Measurements from ENCODE around the gene TTC39C. TPM values are rescaled to one million over a fixed set of nuclear protein-coding genes. Genes with fewer than 3 reads are reported as not detected.

The TTC39C gene
- total RNA-seq, 1 experiment from 2014 or later, result 14.8 TPM

DNA sequence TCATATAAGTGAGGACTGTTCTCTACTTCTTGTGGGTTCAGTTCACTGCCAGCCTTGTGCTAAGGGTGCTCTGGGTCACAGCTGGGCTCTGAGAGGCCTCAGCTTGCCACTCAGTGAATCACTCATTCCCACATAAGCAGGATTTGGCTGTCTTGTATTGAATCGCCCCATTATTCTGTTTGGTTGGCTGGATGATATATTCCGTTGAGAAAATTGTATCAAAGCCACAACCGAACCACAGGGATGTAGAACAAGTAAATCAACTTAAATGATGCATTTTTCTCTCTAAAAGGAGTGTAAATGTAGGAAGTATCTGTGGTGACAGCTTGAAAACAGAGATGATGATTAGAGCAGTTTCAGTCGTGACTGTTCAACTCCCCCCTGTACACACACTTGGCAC is 39.6 kb downstream of the TTC39C start:
- Histone ChIP-seq H3K9me3 (ENCODE audit: control insufficient read depth, insufficient read depth, low read depth, low read length) (no peaks in the 10 kb centered on the region), H3K4me3 (ENCODE audit: low read depth in 2 of 2, low read length in 2 of 2) (no peak overlapping the region), H3K4me1 (ENCODE audit: control insufficient read depth, insufficient read depth, low read length) (peaks cover 14% of the 10 kb centered on the region), H3K27ac (ENCODE audit: low read length) (no peak overlapping the region), H3K36me3 (ENCODE audit: control insufficient read depth, insufficient read depth, low read length) (no peaks in the 10 kb centered on the region), H3K27me3 (ENCODE audit: control insufficient read depth, insufficient read depth, low read length) (no peaks in the 10 kb centered on the region)
- intact Hi-C loops (cut with micrococcal nuclease; ENCODE audit: unreplicated experiment), result no loop called here
- in situ Hi-C loops (cut with HindIII; ENCODE audit: low pct_unique_long_range_greater_than_20kb, low sequenced_read_pairs), result no loop called here
- TF ChIP-seq, protein P1, sequence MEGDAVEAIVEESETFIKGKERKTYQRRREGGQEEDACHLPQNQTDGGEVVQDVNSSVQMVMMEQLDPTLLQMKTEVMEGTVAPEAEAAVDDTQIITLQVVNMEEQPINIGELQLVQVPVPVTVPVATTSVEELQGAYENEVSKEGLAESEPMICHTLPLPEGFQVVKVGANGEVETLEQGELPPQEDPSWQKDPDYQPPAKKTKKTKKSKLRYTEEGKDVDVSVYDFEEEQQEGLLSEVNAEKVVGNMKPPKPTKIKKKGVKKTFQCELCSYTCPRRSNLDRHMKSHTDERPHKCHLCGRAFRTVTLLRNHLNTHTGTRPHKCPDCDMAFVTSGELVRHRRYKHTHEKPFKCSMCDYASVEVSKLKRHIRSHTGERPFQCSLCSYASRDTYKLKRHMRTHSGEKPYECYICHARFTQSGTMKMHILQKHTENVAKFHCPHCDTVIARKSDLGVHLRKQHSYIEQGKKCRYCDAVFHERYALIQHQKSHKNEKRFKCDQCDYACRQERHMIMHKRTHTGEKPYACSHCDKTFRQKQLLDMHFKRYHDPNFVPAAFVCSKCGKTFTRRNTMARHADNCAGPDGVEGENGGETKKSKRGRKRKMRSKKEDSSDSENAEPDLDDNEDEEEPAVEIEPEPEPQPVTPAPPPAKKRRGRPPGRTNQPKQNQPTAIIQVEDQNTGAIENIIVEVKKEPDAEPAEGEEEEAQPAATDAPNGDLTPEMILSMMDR (IDR thresholded peaks at IDR 0.05), result no peak
- TF ChIP-seq, protein P2, sequence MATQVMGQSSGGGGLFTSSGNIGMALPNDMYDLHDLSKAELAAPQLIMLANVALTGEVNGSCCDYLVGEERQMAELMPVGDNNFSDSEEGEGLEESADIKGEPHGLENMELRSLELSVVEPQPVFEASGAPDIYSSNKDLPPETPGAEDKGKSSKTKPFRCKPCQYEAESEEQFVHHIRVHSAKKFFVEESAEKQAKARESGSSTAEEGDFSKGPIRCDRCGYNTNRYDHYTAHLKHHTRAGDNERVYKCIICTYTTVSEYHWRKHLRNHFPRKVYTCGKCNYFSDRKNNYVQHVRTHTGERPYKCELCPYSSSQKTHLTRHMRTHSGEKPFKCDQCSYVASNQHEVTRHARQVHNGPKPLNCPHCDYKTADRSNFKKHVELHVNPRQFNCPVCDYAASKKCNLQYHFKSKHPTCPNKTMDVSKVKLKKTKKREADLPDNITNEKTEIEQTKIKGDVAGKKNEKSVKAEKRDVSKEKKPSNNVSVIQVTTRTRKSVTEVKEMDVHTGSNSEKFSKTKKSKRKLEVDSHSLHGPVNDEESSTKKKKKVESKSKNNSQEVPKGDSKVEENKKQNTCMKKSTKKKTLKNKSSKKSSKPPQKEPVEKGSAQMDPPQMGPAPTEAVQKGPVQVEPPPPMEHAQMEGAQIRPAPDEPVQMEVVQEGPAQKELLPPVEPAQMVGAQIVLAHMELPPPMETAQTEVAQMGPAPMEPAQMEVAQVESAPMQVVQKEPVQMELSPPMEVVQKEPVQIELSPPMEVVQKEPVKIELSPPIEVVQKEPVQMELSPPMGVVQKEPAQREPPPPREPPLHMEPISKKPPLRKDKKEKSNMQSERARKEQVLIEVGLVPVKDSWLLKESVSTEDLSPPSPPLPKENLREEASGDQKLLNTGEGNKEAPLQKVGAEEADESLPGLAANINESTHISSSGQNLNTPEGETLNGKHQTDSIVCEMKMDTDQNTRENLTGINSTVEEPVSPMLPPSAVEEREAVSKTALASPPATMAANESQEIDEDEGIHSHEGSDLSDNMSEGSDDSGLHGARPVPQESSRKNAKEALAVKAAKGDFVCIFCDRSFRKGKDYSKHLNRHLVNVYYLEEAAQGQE (IDR thresholded peaks at IDR 0.05; ENCODE audit: insufficient read depth in 1 of 2, low read depth in 2 of 2, low read length in 1 of 2), result no peak
- TF ChIP-seq TCF7L2 (IDR thresholded peaks at IDR 0.05; ENCODE audit: low read depth, low read length) (no peak), POLR2AphosphoS5 (IDR thresholded peaks at IDR 0.05; ENCODE audit: low read depth, low read length) (no peak), SIN3A (IDR thresholded peaks at IDR 0.05; ENCODE audit: borderline replicate concordance, insufficient read depth, low read depth, low read length) (no peak)
- BruUV-seq (replicated peaks), result no TSS peak
- CTCF ChIA-PET, result no interaction called here
- no peak for DNase-seq (ENCODE audit: low read depth, low spot score)
- POLR2A ChIA-PET, result no interaction called here
- ATAC-seq, result no peak

DNA sequence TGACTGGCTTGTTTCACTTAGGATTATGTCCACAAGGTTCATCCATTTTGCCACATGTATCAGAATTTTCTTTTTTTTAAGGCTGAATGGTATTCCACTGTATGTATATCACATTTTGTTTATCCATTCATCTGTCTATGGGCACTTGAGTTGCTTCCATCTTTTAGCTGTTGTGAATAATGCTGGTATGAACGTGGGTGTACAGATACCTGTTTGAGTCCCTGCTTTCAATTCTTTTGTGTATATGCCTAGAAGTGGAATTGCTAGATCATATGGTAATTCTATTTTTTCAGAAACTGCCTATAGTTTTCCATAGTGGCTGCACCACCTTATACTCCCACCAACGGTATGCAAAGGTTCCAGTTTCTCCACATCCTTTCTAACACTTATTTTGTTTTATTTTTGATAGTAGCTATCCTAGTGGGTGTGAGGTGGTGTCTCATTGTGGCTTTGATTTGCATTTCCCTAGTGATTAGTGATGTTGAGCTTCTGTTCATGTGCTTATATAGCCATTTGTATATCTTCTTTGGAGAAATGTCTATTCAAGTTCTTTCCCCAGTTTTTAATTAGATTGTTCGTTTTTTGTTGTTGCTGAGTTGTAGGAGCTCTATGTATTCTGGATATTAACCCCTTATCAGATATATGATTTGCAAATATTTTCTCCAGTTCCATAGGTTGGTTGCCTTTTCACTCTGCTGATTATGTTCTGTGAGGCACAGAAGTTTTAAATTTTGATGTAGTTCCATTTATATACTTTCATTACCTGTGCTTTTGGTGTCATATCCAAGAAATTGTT is 40.7 kb downstream of the TTC39C start:
- Histone ChIP-seq H3K27me3 (ENCODE audit: control insufficient read depth, insufficient read depth, low read length) (no peaks in the 10 kb centered on the region), H3K36me3 (ENCODE audit: control insufficient read depth, insufficient read depth, low read length) (no peaks in the 10 kb centered on the region), H3K27ac (ENCODE audit: low read length) (no peak overlapping the region), H3K4me3 (ENCODE audit: low read depth in 2 of 2, low read length in 2 of 2) (no peak overlapping the region), H3K4me1 (ENCODE audit: control insufficient read depth, insufficient read depth, low read length) (peaks cover 14% of the 10 kb centered on the region), H3K9me3 (ENCODE audit: control insufficient read depth, insufficient read depth, low read depth, low read length) (no peaks in the 10 kb centered on the region)
- in situ Hi-C loops (cut with HindIII; ENCODE audit: low pct_unique_long_range_greater_than_20kb, low sequenced_read_pairs), result no loop called here
- ATAC-seq (no peak), DNase-seq (ENCODE audit: low read depth, low spot score) (no peak)
- POLR2A ChIA-PET, result no interaction called here
- CTCF ChIA-PET, result interaction anchor here (0.7 kb wide), 1 partner anchor 21 kb away, joined by 3 read pairs; no protein-coding TSS in a partner anchor
- TF ChIP-seq SIN3A (IDR thresholded peaks at IDR 0.05; ENCODE audit: borderline replicate concordance, insufficient read depth, low read depth, low read length) (no peak), TCF7L2 (IDR thresholded peaks at IDR 0.05; ENCODE audit: low read depth, low read length) (no peak), POLR2AphosphoS5 (IDR thresholded peaks at IDR 0.05; ENCODE audit: low read depth, low read length) (no peak)
- TF ChIP-seq, protein P2 (IDR thresholded peaks at IDR 0.05; ENCODE audit: insufficient read depth in 1 of 2, low read depth in 2 of 2, low read length in 1 of 2), result no peak
- no TSS peak for BruUV-seq (replicated peaks)
- intact Hi-C loops (cut with micrococcal nuclease; ENCODE audit: unreplicated experiment), result no loop called here

All from Panc1 (cell line).